H1 (cell line): Measurements from ENCODE around the gene AIF1L. TPM values are rescaled to one million over a fixed set of nuclear protein-coding genes. Genes with fewer than 3 reads are reported as not detected.

ENCODE experiments used
- CBX5 ChIP-seq: fragments of 300-800, 300-1000 bp; sonication (generic); IDR thresholded peaks from 2 replicates; pipeline ENCODE4 v1.7.1; 2016; ENCODE audit warnings: antibody characterized with exemption, low read length, low read depth
- CBX8 ChIP-seq: fragments of 300-800, 300-1000 bp; sonication (generic); IDR thresholded peaks from 2 replicates; pipeline ENCODE4 v1.7.1; 2016; ENCODE audit warnings: low read depth, low read length, borderline replicate concordance
- GABPA ChIP-seq: IDR thresholded peaks from 2 replicates; pipeline ENCODE4 v1.6.1; 2011; ENCODE audit warnings: mild to moderate bottlenecking, low read length, moderate library complexity, borderline replicate concordance; ENCODE audit not compliant: insufficient read depth
- PHF8 ChIP-seq: fragments of 200-600 bp; sonication (generic); conservative IDR thresholded peaks from 2 replicates; pipeline ENCODE4 v1.7.1; 2012; ENCODE audit warnings: low read depth, mild to moderate bottlenecking, inconsistent platforms, low read length, moderate library complexity
- RFX5 ChIP-seq: IDR thresholded peaks from 2 replicates; pipeline ENCODE4 v1.6.1; 2011; ENCODE audit warnings: low read depth, low read length, improper control_type of control experiment, borderline replicate concordance
- SIN3A ChIP-seq, 2 experiments: IDR thresholded peaks in 1 of 2; conservative IDR thresholded peaks in 1 of 2; 2 replicates each; pipeline ENCODE4 v1.6.1; 2011 to 2012; ENCODE audit warnings: low read length in 2 of 2, improper control_type of control experiment in 1 of 2, low read depth in 1 of 2, mild to moderate bottlenecking in 1 of 2
- SIX5 ChIP-seq: IDR thresholded peaks from 2 replicates; pipeline ENCODE4 v1.6.1; 2011; ENCODE audit warnings: mild to moderate bottlenecking, low read depth, low read length
- polyA plus RNA-seq, 7 experiments: library from polyadenylated mRNA; depleted of rRNA in 3 of 7; stranded (reverse) in 5 of 7; unstranded in 2 of 7; fragments of >200 nt in 5 of 7; fragments of 200-250 nt in 2 of 7; gene quantifications; 1 replicate in 5 of 7; 2 replicates in 1 of 7; 4 replicates in 1 of 7; pipeline versions ENCODE4 v1.2.1 to v1.2.3, GENCODE V29; 2011 to 2013; ENCODE audit warnings: missing spikeins in 2 of 7, mixed read lengths in 2 of 7
- total RNA-seq: library from RNA; stranded (reverse); fragmentation: NEBNext Ultra II Directional; extraction: Animal tissue kit (Norgen Biotek cat#: 25700); gene quantifications from 2 replicates; pipeline ENCODE4 v1.2.1, GENCODE V29; 2021
- TF ChIP-seq, protein P1 (sequence below): IDR thresholded peaks from 2 replicates; pipeline ENCODE4 v1.6.1; 2011; ENCODE audit warnings: low read depth, mild to moderate bottlenecking, low read length; ENCODE audit not compliant: insufficient read depth

Gene AIF1L
- total and polyA plus RNA-seq, 2 of the 8 experiments (the other 6 are each of a cell fraction or from before 2014, with no cell fraction given) = 70.7 to 149 TPM

DNA sequence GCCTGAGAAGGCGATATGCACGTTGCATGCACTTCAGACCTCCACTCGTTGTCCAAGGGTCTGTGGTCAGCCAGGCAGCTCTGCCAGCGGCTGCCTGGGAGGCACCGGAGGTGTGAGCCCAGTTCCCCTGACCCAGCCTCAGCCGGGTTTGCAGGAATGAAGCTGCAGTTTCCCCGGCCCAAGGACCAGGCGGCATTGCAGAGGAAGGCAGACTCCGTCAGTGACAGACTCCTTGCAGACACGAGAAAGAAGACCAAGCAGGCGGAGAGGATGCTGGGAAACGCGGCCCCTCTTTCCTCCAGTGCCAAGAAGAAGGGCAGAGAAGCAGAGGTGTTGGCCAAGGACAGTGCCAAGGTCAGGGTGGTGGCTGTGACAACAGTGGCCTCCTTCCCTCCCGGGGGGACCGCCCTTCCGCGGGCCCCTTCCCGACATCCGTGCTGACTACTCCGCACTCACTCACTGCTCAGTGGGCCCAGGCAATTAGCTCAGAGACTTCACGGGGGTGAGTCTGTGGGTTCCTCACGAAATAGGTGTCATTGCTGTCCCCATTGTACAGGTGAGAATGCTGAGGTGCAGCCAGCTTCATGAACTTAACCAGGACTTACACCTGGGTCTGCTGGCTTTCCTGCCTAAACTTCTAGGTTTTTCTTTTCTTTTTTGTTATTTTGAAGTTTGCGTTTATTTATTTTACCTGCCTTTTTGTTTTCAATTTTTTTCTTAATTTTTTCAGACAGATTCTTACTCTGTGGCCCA, 10.8 kb upstream of the AIF1L start (continued):
- TF ChIP-seq, protein P1, sequence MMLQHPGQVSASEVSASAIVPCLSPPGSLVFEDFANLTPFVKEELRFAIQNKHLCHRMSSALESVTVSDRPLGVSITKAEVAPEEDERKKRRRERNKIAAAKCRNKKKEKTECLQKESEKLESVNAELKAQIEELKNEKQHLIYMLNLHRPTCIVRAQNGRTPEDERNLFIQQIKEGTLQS = no peak
- TF ChIP-seq SIN3A (conservative IDR thresholded peaks at IDR 0.05 in 1 of 2, IDR thresholded peaks at IDR 0.05 in 1 of 2; ENCODE audit: low read depth in 1 of 2, low read length in 2 of 2) (no peak), RFX5 (no peak), GABPA (no peak), SIX5 (no peak), CBX8 (no peak), CBX5 (no peak), PHF8 (no peak)
- TF ChIP-seq, all 59 proteins: peak for 0
